Measurements from ENCODE around the gene GSDMA. TPM values are rescaled to one million over a fixed set of nuclear protein-coding genes. Genes with fewer than 3 reads are reported as not detected.

The GSDMA gene
- total RNA-seq, 2 donors from 2014 or later, result 1.2 TPM; not detected in 1

- peaks cover 8 to 24% of the 10 kb centered on the region in 2 donors for H3K36me3 ChIP-seq
These were observed 39.6 kb upstream of the GSDMA start for GRCh38 chr17:39923230-39923629.

GRCh38 chr17:39923836-39924690, 38.7 kb upstream of the GSDMA start:
- TF ChIP-seq POLR2A (IDR thresholded peaks at IDR 0.05), result no peak
- TF ChIP-seq CTCF (IDR thresholded peaks at IDR 0.05), result no peak
- TF ChIP-seq POLR2AphosphoS5 (IDR thresholded peaks at IDR 0.05), result no peak
- peaks cover 8 to 24% of the 10 kb centered on the region in 2 donors for H3K36me3 ChIP-seq
- peaks cover 3% of the 10 kb centered on the region for H3K4me1 ChIP-seq (replicated peaks)
- H3K4me3 ChIP-seq, result no peak overlapping the region
- no peak overlapping the region for H3K27ac ChIP-seq
- 77% methylated on average over 17 of the region's 17 CpGs for WGBS
- no peak for DNase-seq (ENCODE audit: low spot score)
- intact Hi-C loops (cut with DNase I), result no loop called here
- H3K9me3 ChIP-seq, result no peaks in the 10 kb centered on the region
- no peaks in the 10 kb centered on the region for H3K27me3 ChIP-seq (replicated peaks; ENCODE audit: insufficient read depth)

More at GRCh38 chr17:39923230-39923629, 39.6 kb upstream of the GSDMA start:
- no peaks in the 10 kb centered on the region for H3K9me3 ChIP-seq
- H3K4me3 ChIP-seq, result no peak overlapping the region
- no peak for TF ChIP-seq CTCF (IDR thresholded peaks at IDR 0.05)
- no peak for TF ChIP-seq POLR2AphosphoS5 (IDR thresholded peaks at IDR 0.05)
- TF ChIP-seq POLR2A (IDR thresholded peaks at IDR 0.05), result no peak
- no peak overlapping the region for H3K27ac ChIP-seq
- WGBS, result 87% methylated on average over 6 of the region's 6 CpGs
- peaks cover 3% of the 10 kb centered on the region for H3K4me1 ChIP-seq (replicated peaks)
- no peaks in the 10 kb centered on the region for H3K27me3 ChIP-seq (replicated peaks; ENCODE audit: insufficient read depth)
- no peak for DNase-seq (ENCODE audit: low spot score)
- intact Hi-C loops (cut with DNase I), result no loop called here

GRCh38 chr17:39924691-39925055, 38.1 kb upstream of the GSDMA start:
- Histone ChIP-seq H3K4me1 (replicated peaks) (peaks cover 3% of the 10 kb centered on the region), H3K27ac (no peak overlapping the region), H3K4me3 (no peak overlapping the region), H3K9me3 (no peaks in the 10 kb centered on the region), H3K36me3 (peaks cover 8 to 24% of the 10 kb centered on the region in 2 donors), H3K27me3 (replicated peaks; ENCODE audit: insufficient read depth) (no peaks in the 10 kb centered on the region)
- intact Hi-C loops (cut with DNase I), result no loop called here
- TF ChIP-seq CTCF (IDR thresholded peaks at IDR 0.05), result no peak
- no peak for TF ChIP-seq POLR2AphosphoS5 (IDR thresholded peaks at IDR 0.05)
- no peak for TF ChIP-seq POLR2A (IDR thresholded peaks at IDR 0.05)
- 63% methylated on average over 3 of the region's 3 CpGs for WGBS
- DNase-seq (ENCODE audit: low spot score), result no peak

- intact Hi-C loops (cut with DNase I), result loop anchor here (2.0 kb wide), 1 partner anchor 55 kb away; the partner anchor contains the start of gene PSMD3
- Histone ChIP-seq H3K36me3 (peaks cover 3 to 24% of the 10 kb centered on the region in 2 donors), H3K9me3 (no peaks in the 10 kb centered on the region), H3K4me3 (no peak overlapping the region), H3K27ac (no peak overlapping the region), H3K4me1 (replicated peaks) (peaks cover 3% of the 10 kb centered on the region), H3K27me3 (replicated peaks; ENCODE audit: insufficient read depth) (no peaks in the 10 kb centered on the region)
- no peak for TF ChIP-seq POLR2A (IDR thresholded peaks at IDR 0.05)
- TF ChIP-seq POLR2AphosphoS5 (IDR thresholded peaks at IDR 0.05), result no peak
- no peak for TF ChIP-seq CTCF (IDR thresholded peaks at IDR 0.05)
- DNase-seq (ENCODE audit: low spot score), result no peak
- 80% methylated on average over 11 of the region's 11 CpGs for WGBS
These were observed 37.3 kb upstream of the GSDMA start for GRCh38 chr17:39925282-39926134.
